HG03432 (cell line): ENCODE results near the gene SPATS2L.
A peak's percentile ranks its signal among the peaks of the same experiment; 100 is the strongest.

Source experiments
- ATAC-seq: cut with Tn5 transposase; IDR thresholded peaks from one replicate; pipeline ENCODE4 v1.9.1; 2021; ENCODE audit warnings: mild to moderate bottlenecking, moderate library complexity; ENCODE audit not compliant: unreplicated experiment

Gene SPATS2L

DNA sequence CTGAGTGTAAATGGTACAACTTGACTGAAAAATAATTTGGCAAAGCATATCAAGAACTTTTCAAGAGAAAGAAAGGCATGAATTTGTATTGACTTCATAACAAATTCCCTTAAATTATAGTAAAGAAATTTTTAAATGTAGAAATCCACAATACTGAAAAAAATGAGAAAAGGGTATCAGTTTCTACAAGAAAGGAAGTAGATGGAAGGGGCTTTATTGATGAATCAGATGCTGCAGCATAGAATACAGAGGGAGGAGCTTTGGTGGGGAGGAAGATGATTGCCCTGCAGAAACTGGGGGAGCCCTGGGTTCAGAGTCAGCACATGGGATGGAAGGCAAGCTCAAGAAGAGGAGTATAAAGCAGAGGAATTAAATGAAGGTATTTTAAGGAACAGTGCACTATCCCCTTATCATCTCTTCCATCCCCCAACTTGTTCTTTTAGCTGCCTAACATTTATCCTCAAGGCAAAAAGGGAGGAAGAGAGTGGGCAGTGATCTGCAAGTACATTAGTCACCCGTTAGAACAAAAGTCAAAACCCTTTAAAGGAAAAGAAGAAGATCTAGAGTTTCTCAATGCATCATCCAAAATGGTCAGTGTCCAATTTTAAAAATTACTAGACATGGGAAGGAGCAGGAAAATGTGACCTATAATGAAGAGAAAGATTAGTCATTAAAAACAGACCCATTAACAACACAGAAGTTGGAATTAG, 125.7 kb downstream of the SPATS2L start:
- ATAC-seq, result no peak

DNA sequence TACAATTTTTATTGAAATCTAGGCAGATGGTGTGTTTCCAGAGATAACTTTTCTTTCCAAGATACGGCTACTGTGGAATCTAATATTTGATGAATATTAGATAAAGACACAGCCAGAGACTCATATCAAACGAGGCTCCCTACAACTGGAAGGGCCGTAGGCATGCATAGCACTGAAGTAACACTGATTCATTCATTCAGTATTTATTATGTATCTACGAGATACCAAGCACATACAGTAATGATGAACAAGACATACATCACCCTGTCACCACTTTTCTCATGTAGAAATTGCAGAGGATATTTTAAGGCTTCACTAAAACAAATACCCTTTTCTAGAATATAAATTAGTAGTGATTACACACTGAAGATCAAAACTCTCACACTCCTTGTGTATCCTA, 128.9 kb downstream of the SPATS2L start:
- ATAC-seq, result no peak

DNA sequence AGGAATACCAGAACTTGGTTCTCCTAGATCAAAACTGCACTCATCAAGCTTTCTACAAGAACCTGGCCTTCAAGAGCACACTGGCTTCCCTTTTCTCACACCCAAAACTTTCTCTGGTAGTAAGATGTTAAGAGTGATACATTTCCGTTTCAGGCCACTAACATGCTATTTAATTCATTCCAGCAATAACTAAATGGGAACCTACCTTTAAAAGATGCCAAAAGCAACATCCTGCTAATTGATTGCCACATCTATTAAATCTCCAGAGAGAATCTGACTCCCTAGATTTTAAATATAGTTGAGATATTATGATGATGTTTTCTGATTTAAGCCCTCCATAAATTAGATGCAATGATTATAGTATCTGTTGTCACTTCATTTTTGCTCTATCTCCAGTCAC, 131.8 kb downstream of the SPATS2L start:
- no peak for ATAC-seq

DNA sequence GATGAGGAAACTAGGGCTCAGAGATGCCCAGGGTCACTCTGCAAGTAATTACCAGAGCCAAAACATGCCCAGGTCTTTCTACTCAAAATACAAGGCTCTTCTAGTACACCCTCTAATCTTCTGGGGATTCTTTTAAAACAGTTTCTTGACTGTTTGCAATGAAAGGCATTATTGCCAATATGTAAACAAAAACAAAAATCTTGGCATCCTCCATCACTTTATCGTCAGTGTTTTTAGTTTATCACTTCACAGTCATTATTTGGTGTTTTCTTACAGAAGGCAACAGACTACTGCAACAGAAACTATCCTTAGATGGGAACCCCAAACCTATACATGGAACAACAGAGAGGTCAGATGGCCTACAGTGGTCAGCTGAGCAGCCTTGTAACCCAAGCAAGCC, 132.4 kb downstream of the SPATS2L start:
- ATAC-seq, result no peak

DNA sequence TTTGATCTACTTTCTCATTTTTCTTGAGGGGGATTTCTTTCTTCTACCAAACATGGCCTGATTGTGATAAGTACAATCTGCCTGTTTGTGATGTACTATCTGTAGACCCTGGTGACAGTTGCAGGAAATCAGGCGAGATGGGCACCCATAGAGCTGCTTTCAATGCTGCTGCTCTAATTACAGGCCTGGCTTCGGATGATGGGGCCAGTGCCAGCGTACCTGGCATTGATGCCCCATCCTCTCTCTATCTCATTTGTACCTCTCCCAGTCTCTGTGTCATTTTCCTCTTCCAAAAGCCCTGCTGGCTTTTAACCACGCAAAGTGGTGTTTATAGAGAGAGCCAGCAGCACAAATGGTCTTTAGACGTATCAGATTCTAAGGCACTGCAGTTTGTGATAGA, 133.5 kb downstream of the SPATS2L start:
- no peak for ATAC-seq

DNA sequence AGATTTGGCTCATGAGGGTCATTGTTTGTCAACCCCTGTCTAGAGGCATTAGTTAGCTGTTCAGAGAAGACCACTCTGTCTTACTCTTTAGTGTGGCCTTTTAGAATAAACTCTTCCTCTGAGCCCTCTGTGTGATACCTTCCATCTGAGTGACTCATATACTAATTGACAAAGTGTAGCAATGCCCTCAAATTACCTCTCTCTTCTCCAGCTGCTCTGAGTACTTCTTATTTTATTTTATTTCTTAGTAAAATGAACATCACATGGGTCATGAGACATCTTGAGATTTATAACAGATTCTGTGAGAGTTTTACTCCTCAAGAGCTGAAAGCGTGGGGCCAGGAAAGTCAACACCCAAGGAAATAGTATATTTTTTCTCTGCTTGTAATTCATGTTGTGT, 136.0 kb downstream of the SPATS2L start:
- ATAC-seq, result no peak

DNA sequence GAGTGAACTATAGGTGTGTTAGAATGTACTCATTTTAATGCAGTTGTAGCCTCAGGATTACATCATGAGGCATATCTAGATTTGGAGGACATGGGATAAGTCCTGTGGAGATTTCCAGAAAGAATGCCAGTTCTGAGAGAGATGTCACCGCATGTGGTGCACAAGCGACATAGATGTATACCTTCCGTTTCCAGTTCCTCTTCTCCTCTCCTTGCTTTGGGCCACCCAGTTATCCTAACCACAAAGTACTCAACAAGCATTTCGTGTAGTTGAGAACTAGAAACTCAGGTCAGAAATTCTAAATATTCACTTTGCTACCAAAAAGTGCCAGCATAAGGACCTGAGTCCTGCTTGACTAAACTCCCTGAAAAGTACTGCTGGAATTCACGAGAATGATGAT, 136.9 kb downstream of the SPATS2L start:
- ATAC-seq, result no peak

DNA sequence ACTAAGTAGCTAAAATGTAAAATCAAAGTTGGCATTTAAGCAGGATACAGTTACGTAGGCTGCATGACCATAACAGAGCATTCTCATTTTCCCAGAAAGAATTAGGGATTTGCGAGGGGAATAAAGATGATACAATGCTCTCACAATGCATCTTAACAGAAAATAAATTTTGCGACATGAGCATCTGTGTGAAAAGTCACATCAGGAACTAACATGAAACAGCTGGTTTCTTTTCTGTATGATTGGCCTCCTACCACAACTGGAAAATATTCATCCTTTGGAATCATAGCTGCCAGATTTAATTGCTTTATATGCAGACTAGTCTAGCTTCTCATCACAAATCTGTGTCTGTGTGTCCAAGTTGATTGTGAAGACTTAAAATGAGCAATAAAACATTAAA, 137.4 kb downstream of the SPATS2L start:
- ATAC-seq, result no peak

DNA sequence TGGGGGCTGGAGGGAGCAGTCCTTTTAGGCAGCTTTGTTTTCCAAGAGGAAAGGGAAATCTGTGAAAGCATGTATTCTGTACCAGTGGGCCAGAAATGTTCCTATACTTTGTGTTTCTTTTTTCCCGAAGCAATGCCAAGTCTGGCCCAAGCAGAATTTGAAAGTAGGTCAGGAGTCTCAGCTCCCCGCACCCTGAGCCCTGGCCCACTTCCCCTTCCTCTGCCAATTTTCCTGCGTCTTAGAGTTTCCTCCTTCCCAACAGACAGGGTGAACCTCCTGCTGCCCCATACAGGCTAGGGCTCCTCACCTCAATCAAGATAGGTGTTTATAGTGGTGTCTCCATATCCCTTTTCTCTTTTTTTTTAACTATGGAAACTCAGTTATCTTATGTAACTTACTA, 138.0 kb downstream of the SPATS2L start:
- no peak for ATAC-seq

DNA sequence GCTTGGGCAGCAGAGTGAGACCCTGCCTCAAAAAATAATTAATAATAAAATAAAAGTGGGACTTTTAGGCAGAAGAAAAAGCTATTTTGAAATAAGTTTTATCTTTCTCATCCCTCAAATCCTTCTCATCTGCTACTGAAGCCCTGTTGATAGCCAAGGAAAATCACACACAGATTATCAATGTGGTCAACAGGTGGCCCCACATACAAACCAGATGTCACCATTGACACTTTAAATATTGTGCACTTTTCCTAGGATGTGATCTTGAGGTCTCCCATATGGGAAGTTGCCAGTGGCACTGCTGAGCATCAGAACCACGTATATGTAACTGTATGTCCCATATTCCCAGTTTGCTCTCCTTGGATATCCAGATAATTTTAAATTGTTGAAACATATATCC, 138.8 kb downstream of the SPATS2L start:
- no peak for ATAC-seq

DNA sequence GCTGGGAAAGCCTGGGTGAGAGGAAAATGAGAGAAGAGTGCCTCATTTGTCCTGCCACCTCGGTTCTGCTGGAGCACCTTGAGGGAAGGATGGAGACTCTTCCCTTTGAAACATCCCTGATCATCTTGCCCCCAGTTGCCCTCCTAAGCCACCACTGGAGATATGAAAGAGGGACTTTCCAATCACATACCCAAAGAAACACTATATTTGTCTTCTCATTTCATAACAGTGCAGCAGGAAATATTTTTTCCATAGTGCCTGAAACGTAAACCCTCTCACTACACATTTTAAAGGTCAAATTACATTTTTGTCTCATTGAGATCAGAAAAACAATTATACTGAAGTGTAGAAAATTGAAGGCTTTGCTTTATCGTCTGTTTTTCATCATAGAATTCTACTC, 140.1 kb downstream of the SPATS2L start:
- ATAC-seq, result no peak

DNA sequence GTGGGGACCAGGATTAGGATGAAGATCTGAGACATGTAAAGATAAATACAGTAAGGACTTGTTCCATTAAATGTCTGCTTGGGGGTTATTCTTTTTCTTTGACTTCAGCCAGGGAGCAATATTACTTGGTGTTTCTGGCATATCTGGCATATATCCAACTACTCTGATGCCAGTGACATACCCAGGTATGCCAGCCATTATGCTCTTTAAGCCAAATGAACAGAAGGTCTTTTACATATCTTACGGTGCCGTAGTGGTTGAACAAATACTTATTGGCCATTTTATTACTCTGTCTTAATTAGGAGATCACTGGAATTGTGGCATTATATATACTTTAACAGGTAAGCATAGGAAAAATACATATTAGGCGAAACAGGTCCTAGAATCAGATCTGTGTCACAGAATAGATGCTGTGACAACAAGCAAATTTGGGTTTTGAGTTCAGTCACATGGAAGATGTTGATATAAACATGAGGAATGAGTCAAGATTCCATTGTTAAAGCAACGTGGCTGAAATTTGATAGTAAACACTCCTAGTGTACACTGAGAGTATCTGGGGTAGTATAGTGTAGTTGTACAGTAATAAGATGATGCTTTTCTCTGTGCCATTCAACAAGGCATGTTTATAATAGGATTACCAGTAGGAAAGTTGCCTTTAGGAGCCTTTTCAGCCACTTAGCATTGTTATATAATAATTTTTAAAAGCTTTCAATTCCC, 140.8 kb downstream of the SPATS2L start:
- no peak for ATAC-seq

DNA sequence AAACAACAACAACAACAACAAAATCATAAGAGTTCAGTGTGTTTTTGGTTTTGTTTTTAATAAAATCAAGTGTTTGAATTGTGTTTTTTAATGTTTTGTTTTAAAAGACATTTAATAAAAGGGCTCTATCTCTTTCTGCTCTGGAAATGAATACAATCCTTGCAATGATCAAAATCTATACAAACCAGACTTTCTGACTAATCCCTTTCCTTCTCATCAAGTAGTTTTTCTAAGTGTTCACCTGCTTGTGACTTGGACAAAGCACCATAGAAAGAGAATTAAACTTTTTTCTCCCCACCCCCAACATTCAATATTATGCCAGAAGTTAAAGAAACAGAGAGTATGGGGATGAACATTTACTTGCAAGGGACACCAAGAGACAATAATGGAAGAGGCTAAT, 142.0 kb downstream of the SPATS2L start:
- ATAC-seq, result no peak

DNA sequence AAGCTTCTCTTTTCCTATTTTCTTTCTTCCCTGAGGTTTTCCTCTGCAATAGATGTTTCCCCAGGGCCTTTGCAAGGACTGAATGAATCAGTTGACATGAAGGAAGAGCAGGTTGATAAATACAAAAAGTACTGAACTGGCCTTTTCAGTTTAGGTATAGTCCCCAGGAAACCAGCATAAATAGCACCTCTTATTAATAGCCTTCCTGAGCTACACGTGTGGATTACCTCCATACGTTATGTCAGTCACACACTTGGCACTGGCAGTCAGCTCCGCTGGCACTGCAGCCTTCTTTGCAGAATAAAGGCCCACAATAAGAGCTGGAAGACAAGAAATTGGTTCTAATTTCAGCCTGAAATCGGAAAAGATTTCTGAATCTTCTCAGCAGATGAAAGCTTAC, 142.7 kb downstream of the SPATS2L start:
- ATAC-seq, result no peak

DNA sequence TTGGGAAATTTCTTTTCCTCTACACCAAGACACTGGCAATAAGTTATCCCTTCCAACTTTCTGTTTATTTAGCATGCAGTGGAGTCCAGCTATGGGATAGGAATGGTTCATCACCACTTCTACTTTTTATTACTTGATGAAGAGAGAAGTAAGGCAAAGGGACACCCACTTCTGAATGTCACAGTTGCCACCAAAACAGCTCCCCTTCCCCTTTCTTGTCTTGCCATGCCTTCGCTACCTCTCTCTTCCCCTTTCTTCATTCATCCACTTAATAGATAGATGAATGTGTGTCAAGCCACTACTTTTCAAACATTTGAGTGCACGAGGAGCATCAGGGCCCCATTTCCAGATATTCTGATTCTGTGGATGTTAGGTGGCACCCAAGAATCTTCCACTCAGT, 143.8 kb downstream of the SPATS2L start:
- no peak for ATAC-seq

DNA sequence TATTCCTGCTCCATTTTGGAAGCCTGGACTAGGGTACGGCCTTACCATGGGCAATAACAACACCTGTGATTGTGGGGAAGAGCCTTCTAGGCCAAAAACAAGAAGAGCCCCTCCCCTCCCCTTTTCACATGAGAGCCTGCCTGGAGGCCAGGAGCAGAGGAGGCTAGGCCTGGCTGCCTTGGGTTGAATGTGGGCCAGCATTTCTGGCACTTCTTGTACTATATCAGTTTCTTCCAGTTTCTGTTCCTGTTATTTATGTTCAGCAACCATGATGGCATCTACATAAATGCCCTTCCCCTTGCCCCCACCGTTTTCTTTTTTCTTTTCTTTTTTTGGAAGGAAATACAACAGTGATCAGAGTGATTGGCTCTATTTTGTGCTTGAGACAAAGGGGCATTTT, 145.0 kb downstream of the SPATS2L start:
- ATAC-seq, result no peak

DNA sequence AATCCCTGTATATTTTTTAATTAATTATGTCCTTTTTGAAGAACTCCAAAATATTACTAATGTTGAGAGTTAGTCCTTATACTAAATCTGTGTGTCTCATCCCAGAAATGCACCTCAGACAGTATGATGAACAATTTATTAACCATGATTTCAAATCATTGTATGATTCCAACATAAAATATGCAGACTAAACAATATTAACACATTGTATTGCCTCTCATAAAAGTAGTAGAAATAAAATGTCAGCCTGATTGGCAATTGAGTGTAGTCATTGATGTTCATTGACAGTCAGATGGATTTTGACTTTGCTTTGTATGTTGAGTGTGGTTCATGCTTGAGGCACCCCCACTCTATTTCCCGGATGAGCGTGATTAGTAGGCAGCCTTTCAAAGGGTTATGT, 145.9 kb downstream of the SPATS2L start:
- no peak for ATAC-seq

DNA sequence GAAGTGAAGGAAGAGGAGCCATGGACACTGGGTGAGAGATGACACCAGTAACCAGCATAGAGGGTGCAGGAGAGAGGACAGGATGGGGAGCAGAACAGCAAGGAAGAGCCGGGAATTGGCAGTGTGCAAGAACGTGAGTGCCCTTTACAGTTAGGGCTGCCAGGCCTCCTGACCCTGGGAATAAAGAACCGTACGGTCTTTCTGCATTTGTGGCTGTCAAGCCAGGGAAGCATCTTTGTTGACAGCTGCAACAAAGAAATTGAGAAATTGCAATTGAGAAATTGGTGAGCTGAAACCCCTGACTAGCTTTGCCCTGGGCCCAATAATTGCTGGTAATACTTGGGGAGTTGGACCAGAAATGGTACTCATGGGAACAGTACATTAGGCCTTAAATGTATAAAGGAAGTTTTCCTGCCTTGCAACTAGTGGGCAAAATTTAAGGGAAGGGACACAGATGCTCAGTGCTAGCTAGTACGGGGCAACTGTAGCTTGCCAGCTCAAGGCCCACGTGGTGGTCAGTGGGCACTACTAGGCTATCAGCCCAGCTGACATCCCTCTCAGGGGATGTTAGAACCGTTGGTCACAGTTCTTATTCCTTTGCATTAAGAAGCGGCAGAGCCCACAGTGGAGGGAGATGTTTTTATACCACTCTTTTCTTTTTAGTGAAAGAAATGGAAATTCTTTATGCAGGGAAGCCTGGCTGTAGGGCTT, 146.8 kb downstream of the SPATS2L start:
- no peak for ATAC-seq

DNA sequence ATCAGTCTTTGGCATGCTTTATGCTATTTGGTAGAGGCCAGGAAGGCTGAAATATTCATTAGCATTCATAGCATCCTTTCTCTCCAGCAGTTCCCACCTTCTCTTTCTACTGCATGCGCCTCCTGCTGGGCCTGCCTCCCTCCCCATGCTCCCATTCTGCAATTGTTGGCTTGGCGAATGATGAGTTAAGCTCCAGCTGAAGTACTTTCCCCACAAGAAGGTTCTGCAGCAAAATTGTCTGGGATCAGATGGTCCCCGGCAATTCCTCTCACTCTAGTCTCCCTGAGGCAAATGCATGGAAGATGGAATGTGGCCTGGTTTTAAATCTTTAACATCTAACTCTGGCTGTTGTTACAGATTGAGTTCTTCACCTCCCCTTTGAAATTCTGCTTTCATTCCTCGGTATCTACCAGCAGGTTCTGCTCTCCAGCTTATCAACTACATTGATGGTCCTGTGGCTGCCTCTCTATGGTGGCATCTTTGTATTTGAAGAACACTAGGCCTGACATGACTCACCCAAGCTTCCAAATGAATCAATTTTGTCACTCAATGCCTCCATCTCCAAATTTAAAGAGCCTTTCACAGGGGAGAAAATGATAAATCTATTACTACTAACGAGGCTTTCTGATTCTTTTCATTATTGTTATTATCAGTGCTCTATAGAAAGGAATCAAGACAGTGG, 147.5 kb downstream of the SPATS2L start:
- ATAC-seq, result no peak

DNA sequence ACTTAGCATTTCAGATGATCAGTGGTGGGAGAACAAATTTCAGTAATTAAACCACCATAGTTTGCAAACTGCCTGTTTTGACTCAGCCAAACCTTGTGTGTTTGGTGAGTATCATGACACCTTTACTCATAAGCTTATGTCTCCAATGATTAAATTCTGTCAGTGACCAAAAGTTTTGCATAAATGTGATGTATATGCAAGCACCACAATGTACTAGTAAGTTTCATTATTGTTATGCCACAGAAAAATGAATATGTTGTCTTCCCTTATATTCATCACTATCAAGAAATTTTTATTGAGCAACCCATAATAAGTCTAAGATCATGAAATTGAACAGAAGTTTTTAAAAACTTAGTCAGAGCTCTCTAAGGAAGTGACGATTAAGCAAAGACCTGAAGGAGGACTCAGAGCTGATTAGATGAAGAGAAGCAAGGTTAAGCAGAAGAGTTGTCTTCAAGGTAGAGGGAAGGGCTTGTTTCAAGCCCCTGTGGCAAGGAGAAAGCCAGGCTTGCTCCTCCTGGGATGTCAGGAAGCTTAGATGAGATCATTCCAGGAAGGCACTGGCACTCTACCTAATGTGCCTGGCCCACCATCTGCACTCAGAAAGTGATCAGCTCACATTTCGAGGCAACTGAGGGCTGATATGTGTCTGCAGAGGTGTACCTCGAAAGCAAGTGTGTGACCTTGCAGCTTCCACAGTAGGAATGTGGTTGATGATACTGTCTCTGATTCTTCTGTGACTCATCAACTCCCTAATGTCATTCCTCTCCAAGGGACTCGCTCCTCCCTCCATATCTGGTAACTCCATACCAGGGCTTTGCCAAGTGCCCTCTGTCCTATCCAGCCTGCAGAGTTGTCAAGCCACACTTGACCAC, 148.7 kb downstream of the SPATS2L start:
- peak; percentile 88 for ATAC-seq
